Measurements from ENCODE around the gene AGBL5. TPM values are rescaled to one million over a fixed set of nuclear protein-coding genes. Genes with fewer than 3 reads are reported as not detected.

Gene AGBL5
- total RNA-seq, 1 donor from 2014 or later, result 68.3 TPM

- peaks cover 23% of the 10 kb centered on the region for H3K36me3 Mint-ChIP-seq
- TF ChIP-seq EZH2 (IDR thresholded peaks at IDR 0.05) (no peak), CTCF (IDR thresholded peaks at IDR 0.05) (no peak), EZH2phosphoT487 (IDR thresholded peaks at IDR 0.05) (no peak)
Observed at GRCh38 chr2:27010139-27010538, 41.3 kb upstream of the AGBL5 start.

DNA sequence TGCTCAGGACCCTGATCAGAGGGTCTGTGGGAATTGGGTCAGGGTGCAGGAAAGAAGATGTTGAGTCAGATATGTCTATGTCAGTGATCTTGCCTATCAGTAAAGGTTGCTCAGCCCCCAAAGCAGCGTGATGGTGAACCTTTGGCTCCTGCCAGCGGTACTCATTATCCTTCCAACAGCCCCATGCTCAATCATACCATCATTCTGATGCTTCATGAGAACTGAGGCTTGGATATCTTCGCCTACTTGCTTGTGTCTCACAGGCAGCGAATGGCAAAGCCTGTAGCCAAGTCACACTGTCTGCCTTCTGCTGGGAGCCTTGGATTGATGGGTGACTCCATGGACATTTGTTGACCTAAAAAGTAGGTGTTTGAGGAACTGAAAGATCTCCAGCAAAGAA is 37.7 kb upstream of the AGBL5 start:
- no peaks in the 10 kb centered on the region for H3K4me1 ChIP-seq
- TF ChIP-seq EZH2phosphoT487 (IDR thresholded peaks at IDR 0.05) (no peak), EZH2 (IDR thresholded peaks at IDR 0.05) (no peak), CTCF (IDR thresholded peaks at IDR 0.05) (no peak)
- H3K4me3 Mint-ChIP-seq, result no peak overlapping the region
- H3F3A ChIP-seq (ENCODE audit: low read depth), result no peaks in the 10 kb centered on the region
- no peaks in the 10 kb centered on the region for H3K27me3 ChIP-seq
- H3K79me2 ChIP-seq (ENCODE audit: low read depth), result no peaks in the 10 kb centered on the region
- H2AFZ ChIP-seq (replicated peaks), result no peak overlapping the region
- H3K27ac Mint-ChIP-seq, result no peak overlapping the region
- no peak overlapping the region for H3K4me3 ChIP-seq
- peaks cover 16% of the 10 kb centered on the region for H3K9me3 Mint-ChIP-seq
- H3K27me3 Mint-ChIP-seq (ENCODE audit: insufficient read depth, low read depth), result peaks cover 3% of the 10 kb centered on the region
- H3K9me3 ChIP-seq (ENCODE audit: low read depth), result no peaks in the 10 kb centered on the region
- H3K4me1 Mint-ChIP-seq, result peaks cover 2% of the 10 kb centered on the region
- no peaks in the 10 kb centered on the region for H3K36me3 ChIP-seq
- no peak for DNase-seq (ENCODE audit: low spot score)
- no peak overlapping the region for H3K27ac ChIP-seq
- H3K4me2 ChIP-seq, result no peak overlapping the region
- no peak overlapping the region for H3K9ac ChIP-seq
- H4K20me1 ChIP-seq (ENCODE audit: low read depth), result peaks cover 6% of the 10 kb centered on the region
- peaks cover 23% of the 10 kb centered on the region for H3K36me3 Mint-ChIP-seq

More at GRCh38 chr2:27010139-27010538, 41.3 kb upstream of the AGBL5 start:
- peaks cover 16% of the 10 kb centered on the region for H3K9me3 Mint-ChIP-seq
- peaks cover 7% of the 10 kb centered on the region for H4K20me1 ChIP-seq (ENCODE audit: low read depth)
- no peak overlapping the region for H2AFZ ChIP-seq (replicated peaks)
- H3K27me3 ChIP-seq, result no peaks in the 10 kb centered on the region
- no peak overlapping the region for H3K4me3 ChIP-seq
- no peak overlapping the region for H3K4me3 Mint-ChIP-seq
- H3K79me2 ChIP-seq (ENCODE audit: low read depth), result no peaks in the 10 kb centered on the region
- DNase-seq (ENCODE audit: low spot score), result no peak
- no peak overlapping the region for H3K27ac ChIP-seq
- H3K36me3 ChIP-seq, result no peaks in the 10 kb centered on the region
- H3K9me3 ChIP-seq (ENCODE audit: low read depth), result no peaks in the 10 kb centered on the region
- peaks cover under 1% of the 10 kb centered on the region for H3K27me3 Mint-ChIP-seq (ENCODE audit: insufficient read depth, low read depth)
- H3K4me1 Mint-ChIP-seq, result no peaks in the 10 kb centered on the region
- H3K9ac ChIP-seq, result no peak overlapping the region
- no peak overlapping the region for H3K27ac Mint-ChIP-seq
- no peaks in the 10 kb centered on the region for H3K4me1 ChIP-seq
- H3F3A ChIP-seq (ENCODE audit: low read depth), result no peaks in the 10 kb centered on the region
- no peak overlapping the region for H3K4me2 ChIP-seq

GRCh38 chr2:27014771-27015433 is 36.6 kb upstream of the AGBL5 start:
- no peak overlapping the region for H3K9ac ChIP-seq
- H3K27me3 ChIP-seq, result no peaks in the 10 kb centered on the region
- no peak overlapping the region for H3K4me3 ChIP-seq
- H3K36me3 ChIP-seq, result no peaks in the 10 kb centered on the region
- H3K9me3 ChIP-seq (ENCODE audit: low read depth), result no peaks in the 10 kb centered on the region
- Mint-ChIP-seq H3K9me3 (peaks cover 16% of the 10 kb centered on the region), H3K36me3 (peaks cover 23% of the 10 kb centered on the region), H3K27ac (peak overlapping the region; percentile 47), H3K4me1 (peaks cover 7% of the 10 kb centered on the region), H3K27me3 (ENCODE audit: insufficient read depth, low read depth) (peaks cover 6% of the 10 kb centered on the region), H3K4me3 (no peak overlapping the region)
- H3K4me2 ChIP-seq, result no peak overlapping the region
- H3K79me2 ChIP-seq (ENCODE audit: low read depth), result no peaks in the 10 kb centered on the region
- peaks cover 8% of the 10 kb centered on the region for H4K20me1 ChIP-seq (ENCODE audit: low read depth)
- H3K27ac ChIP-seq, result no peak overlapping the region
- TF ChIP-seq EZH2phosphoT487 (IDR thresholded peaks at IDR 0.05), result no peak
- TF ChIP-seq EZH2 (IDR thresholded peaks at IDR 0.05), result no peak
- no peak for TF ChIP-seq CTCF (IDR thresholded peaks at IDR 0.05)
- no peak for DNase-seq (ENCODE audit: low spot score)
- H2AFZ ChIP-seq (replicated peaks), result no peak overlapping the region
- no peaks in the 10 kb centered on the region for H3K4me1 ChIP-seq
- H3F3A ChIP-seq (ENCODE audit: low read depth), result no peaks in the 10 kb centered on the region

Data from neural progenitor cell (in vitro differentiated cells).